Pons (tissue), 1 donor: ENCODE results near the gene RNF11.
A peak's percentile ranks its signal among the peaks of the same experiment; 100 is the strongest.
"Not testable (repeated sequence)": the region's sequence is repeated elsewhere in the genome, so short reads cannot be mapped to it uniquely, and the experiment has no call there.

Experiments used
- DNase-seq: peaks from one replicate; pipeline ENCODE4 v3.0.0-alpha.2; 2016; ENCODE audit warnings: low spot score

Gene RNF11, protein sequence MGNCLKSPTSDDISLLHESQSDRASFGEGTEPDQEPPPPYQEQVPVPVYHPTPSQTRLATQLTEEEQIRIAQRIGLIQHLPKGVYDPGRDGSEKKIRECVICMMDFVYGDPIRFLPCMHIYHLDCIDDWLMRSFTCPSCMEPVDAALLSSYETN

DNA sequence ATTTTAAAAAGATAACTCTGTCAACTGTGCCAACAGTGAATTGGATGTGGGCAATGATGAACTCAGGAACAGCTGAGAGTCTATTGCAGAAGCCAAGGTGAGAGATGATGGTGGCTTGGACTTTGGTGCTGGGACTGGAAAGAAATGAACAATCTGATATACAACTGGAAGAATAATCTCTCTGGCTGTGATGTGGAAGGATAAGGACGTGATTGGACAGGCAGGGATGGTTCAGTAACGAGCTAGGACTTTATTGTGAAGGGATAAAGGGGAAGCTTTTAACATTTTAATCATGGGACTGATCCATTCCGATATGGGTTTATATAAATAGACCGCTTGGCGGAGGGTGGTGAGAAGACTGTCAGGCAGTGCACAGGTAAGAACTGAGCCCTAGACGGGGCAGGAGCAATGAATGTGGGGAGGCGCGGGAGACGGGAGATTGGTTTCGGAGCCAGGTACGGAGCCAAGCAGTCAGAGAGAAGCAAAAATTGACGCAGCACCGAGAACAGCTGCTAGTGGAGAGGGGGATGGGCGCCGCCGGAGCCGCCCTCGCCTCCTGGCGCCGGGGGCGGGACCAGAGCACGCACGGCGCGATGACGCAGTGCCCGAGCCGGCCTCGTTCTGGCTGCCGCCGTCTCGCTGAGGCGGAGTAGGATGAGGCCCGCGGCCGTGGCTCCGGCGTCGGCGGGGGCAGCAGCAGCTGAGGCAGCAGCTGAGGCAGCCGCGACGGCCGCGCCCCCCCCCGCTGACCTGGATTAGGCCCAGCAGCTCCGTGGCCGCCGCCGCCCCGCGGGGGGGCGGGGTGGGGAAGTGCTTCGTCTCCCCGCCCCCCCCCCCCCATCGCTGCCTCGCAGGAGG lies at the start of gene RNF11:
Gene RNF11, plus strand, starts transcription at position 601 of the 858 bp plus-strand sequence. CDS start 484 bp downstream, outside the sequence.
- peak; percentile 90 for DNase-seq

DNA sequence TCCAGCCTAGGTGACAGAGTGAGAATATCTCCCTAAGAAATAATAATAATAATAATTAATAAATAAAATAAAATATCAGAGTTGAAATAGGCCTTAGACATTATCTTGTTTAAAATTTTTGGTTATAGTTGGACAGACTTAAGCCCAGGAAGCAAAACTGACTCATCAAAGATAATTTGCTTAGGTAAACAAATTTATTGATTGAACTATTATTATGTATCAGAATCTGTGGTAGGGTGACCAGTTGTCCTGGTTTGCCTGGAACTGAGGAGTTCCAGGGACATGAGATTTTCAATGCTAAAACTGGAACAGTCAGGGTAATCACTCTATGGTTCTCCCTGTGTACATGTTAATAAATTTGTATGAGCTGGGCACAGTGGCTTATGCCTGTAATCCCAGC lies 47.8 kb upstream of the RNF11 start:
- DNase-seq = no peak

DNA sequence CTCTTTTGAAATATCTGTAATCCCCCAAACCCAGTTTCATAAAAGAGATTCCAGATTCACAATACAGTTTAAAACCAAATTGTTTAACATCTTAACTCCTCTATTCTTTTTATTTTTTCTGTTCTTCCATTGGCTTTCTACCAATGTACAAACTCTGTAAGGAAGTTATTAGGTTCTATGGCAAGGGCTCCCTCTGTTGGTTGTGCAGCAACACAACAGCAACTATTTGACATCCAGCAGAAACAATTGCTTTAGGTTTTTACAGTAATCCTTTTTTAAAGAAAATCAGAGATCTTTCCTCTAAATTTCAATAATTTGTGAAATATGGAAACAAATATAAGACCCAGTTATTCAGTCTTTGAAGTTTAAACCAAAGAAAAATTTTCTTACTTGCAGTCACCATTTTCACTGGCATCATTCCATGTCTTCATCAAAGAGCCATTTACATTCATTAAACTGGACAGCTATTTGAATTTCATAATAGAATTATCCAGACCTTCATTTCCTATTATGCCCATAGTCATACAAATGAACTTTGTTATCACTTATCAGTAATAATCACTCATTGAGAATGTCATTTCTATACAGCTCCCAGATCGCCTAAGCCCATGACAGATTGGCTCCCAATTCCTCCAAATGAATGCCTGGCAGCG lies 46.5 kb upstream of the RNF11 start:
- peak; percentile 73 for DNase-seq

DNA sequence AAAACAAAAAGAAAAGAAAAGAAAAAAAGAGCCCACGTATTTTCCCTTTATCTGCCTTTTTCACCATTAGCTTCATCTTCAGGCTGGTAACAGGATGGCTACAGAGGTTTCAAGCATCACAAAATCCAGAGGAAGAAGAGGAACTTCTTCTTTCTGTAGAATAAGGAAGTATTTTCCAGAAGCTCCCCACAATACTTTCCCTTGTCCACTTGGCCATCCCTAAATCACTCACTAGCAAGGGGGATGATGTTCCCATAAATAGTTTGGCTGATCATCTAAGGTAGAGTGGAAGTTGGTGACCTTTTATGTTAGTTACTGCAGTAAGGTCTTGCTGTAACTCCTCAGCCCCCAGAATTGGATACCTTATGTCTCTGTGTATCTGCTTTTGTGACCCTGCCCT lies 45.1 kb upstream of the RNF11 start:
- peak; percentile 9 for DNase-seq

DNA sequence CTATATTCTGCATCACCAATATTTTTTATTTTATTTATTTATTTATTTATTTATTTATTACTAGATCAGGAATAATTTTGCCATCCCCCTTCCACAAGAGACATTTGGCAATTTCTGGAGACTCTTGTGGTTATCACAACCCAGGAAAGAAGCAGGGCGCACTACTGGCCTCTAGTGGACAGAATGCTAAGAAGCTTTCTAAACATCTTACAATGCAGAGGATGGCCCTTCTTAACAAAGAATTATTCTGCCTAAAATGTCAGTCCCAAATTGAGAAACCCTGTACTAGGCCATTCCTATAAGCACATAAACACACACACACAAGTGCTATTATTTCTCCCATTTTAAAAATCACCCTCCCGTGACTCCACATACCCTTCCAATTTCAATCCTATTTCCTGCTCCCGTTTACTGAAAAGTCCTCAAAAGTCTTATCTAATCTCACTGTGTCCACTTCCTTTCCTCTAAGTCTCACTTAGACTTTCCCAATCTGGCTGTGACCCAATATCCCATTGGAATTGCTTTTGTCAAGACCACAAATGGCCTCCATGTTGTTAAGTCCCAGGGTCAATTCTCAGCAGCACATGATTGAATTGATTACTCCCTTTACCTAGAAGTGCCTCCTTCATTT lies 43.7 kb upstream of the RNF11 start:
- DNase-seq = peak; percentile 72

DNA sequence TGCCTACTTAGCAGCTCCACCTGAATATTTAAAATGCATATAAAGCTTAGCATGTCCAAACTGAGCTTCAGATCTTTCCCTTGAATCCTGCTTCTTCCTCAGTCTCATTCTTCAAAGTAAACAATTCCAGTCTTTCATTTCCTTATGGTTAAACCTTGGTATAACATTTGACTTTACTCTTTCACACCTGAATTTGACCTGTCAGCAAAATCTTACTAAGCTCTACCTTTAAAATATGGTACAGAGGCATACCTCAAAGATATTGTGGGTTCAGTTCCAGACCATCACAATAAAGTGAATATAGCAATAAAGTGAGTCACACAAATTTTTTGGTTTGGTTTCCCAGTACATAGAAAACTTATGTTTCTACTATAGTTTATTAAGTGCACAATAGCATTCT lies 42.5 kb upstream of the RNF11 start:
- DNase-seq = no peak

DNA sequence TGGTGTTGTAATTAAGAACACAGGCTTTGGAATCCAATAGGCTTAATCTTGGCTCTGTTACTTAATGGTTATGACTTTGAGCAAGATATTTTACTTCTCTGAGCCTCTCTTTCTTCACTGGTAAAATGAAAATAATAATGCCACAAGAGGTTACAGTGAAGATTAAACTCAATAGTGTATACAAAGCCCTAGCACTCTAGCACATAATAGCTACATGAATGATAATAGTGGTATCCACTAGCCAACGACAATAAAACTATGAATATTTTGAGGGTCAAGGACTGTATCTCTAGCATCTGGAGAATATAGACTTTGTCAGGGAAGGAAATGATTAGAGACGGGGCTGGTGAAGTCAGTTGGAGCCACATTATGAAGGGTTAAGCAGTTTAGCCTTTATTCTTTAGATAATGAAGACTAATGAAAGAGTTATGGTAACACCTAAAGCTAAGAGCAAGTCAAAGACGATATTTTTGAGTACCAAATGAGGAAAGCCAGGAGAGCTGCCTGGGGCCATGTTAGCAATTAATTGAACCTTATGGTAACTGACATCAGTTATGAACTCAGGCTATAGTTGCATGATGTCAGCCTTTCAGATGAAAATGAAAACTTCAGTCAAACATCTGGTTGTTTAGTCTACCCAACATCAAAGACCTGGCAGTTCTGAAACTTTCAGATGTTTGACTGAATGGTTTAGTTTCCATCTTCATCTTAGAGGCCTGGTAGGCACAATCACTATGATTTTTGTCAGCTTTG lies 32.8 kb upstream of the RNF11 start:
- DNase-seq = no peak

DNA sequence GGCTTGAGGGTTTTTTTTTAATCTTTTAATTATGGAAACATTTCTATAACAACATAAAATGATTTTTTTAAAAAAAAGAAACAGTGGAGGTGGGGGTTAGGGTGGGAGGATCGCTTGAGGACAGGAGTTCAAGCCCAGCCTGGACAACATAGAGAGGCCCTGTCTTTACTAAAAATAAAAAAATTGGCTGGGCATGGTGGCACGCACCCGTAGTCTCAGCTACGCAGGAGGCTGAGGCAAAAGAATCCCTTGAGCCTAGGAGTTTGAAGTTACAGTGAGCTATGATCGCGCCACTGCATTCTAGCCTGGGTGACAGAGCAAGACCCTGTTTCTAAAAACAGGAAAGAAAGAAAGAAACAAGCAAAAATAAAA lies 32.2 kb upstream of the RNF11 start:
- no peak for DNase-seq

DNA sequence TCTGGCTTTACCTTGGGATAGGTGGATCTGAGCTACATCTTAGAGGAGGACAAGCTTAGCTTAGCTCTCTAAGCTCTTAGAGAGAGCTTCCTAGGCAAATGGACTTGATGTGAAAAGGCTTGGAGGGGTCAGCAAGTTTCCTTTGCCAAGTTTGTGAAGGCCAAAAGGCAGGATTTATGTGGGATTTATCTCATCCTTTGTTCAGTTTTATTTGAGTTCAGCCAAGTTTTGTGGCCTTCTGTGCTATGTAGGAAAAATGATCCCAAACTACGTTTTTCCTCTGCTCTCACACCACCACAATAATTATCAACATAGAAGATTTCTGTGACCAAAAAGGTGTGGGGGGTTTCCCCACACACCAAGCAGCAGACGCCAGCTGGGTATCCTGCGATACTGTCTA lies 26.0 kb upstream of the RNF11 start:
- DNase-seq = no peak

DNA sequence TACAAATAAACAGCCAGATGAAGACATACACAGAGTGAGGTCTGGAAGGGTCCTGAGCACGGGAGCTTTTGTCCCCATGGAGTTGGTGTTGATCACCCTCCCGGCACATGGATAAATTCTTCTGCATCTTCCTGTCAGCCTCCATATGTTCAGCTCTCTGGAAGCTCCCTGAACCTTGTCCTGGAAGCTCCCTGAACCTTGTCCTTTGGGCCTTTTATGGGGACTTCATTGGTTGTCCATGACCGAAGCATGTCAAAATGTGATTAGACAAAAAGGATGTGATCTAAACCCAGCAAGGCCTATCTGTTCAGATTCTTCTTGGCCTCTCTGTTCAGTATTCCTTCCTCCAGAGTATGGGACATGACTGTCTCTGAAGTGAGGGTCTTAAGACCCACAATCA lies 25.4 kb upstream of the RNF11 start:
- DNase-seq = no peak

DNA sequence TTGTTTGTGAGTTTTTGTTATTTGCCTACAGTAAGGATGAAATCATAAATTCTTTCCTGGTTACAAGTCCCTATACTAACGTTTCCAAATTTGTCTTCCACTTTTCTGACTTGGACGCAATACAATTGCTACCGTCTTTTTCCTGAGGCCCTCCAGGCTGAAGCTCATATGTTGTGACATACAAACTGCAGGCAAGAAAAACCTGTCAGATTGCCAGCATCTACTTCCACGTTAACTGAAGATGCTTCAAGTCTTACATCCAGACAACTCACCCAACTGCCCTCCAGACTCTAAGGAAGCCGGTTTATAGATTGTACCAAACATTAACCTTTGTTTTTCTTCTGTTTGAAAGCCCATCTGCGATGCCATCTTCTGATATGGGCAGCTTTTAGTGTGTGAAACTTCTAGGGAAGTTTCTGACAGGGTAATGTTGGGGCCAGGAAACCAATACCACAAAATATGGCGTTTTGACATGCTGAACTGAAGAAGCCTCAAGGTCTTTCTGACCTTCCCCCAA lies 21.4 kb upstream of the RNF11 start:
- DNase-seq = no peak

DNA sequence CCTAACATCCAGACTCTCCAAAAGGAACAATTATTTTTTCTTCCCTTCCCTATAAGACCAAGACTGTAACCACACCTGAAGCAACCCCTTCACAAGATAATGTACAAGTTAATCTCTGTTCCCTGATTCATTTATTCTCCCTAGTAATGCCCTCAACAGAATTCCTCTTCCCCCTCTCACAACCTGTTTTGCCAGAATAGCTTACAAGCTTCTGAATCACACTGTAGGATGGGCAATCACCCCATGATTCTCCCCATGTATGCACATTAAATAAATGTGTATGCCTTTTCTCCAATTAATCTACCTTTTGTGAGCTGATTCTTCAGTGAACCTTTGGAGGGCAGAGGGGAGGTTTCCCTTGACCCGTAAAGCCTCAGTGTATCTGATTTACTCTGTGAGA lies 20.9 kb upstream of the RNF11 start:
- DNase-seq = no peak

DNA sequence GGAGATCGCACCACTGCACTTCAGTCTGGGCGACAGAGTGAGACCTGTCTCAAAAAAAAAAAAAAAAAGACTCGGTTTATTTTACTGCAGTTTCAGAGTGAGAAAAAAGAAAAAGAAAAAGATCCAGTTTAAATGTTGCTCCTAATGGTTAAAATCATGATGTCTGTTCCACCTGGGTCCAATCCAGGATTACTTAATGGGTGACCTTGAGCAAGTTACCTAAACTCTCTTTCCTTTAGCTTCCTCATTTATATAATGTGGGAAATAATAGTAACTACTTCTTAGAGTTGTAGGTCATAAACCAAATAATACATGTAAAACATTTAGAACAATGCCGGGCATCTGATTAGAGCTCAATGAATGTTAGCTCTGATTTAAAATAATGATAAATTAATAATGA lies 19.4 kb upstream of the RNF11 start:
- no peak for DNase-seq

DNA sequence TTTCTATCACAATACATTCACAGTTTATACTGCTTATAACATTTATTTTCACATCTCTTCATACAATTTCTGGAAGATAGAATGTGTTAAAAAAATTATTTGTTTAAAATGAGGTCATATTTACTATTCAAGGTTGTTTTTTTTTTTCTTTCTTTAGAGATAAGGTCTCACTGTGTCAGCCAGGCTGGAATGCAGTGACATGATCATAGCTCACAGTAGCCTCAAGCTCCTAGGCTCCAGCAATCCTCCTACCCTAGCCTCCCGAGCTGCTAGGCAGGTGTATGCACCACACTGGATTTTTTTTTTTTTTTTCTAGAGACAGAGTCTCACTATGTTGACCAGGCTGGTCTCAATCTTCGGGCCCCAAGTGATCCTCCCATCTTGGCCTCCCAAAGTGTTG lies 19.0 kb upstream of the RNF11 start:
- no peak for DNase-seq

DNA sequence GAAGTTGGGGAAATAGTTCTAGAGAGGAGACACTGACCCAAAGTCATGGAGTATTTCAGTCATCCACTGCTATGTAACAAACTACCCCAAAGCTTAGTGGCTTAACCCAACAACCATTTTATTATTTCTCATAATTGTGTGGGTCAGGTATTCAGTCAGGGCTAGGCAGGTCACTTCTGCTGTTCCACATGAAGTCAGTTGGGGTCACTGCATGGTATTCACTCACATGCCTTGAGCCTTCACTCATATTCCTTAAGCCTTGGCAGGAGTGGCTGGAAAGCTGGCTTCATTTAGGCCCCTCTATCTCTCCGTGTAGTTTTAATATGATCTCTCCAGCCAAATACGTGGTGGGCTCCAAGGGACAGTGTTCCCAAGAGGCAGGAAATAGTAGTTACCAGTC lies 17.5 kb upstream of the RNF11 start:
- DNase-seq = no peak

DNA sequence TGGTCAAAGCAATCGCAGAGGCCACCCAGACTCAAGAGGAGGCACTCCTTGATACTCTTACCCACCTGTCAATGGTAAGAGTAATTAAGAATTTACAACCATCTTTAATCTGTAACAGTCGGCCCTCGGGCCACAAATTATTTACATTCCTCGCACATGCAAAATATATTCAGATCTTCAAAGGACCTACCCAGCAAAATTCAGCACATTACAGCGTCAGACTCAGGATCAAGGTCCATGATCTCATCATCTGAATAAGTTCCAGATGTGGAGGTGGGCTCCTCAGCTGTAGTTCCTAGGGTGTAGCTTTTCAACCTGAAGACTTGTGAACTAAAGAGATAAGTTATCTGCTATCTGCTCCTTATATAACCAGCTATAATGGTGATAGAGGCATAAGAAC lies 17.1 kb upstream of the RNF11 start:
- no peak for DNase-seq

DNA sequence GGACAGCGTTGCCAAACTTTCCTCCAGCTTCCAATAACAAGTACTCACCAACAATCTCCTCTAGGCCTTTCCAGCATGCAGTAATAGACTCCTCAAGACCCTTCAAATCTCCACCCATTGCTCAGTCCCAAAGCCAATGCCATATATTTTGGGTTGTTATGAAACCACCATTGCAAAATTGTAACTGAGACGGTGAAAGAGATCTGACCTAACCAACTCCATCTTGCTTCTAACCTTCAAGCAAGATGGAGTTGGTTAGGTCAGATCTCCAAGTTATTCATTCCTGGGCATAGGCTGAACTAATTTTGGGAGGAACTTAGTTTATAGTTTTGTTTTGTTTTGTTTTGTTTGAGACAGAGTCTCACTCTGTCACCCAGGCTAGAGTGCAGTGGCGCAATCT lies 14.5 kb upstream of the RNF11 start:
- DNase-seq = not testable (repeated sequence)

DNA sequence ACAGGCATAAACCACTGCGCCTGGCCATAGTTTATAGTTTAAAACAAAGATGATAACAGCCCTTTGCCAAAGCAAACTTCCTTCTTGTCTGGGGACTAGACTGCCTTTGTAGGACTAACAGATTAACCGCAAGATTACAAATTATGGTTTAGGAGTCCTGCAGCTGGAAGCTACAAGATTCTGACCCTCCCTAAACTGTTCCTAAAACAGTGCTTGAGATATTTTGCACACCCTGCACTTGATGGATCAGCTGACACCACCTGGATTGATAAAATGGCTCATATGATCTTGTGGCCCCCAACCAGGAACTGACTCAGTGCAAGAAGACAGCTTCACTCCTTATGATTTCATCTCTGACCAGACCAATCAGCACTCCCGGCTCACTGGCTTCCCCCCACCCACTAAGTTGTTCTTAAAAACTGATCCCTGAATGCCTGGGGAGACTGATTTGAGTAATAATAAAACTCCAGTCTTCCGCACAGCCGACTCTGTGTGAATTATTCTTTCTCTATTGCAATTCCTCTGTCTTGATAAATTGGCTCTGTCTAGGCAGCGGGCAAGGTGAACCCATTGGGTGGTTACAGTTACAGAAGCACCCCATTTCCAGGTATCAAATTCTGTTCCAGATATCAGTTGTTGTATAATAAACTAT lies 13.8 kb upstream of the RNF11 start:
- no peak for DNase-seq

DNA sequence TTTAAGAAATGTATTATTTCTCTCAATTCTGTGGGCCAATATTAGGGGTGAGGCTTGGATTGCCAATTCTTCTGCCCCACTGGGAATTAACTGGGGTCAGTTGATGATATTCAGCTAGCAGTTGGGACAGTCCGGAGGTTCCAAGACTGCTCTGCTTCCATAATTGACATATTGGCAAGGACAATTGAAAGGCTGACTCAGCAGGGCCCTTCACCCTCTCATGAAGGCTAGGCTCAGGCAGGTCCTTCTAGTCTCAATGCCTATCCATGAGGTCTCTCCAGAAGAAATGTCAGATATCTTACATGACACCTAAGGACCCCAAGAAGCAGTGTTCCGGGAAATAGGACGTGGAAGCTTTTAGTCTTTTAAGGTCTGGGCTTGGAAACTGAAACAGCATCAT lies 13.3 kb upstream of the RNF11 start:
- DNase-seq = no peak

DNA sequence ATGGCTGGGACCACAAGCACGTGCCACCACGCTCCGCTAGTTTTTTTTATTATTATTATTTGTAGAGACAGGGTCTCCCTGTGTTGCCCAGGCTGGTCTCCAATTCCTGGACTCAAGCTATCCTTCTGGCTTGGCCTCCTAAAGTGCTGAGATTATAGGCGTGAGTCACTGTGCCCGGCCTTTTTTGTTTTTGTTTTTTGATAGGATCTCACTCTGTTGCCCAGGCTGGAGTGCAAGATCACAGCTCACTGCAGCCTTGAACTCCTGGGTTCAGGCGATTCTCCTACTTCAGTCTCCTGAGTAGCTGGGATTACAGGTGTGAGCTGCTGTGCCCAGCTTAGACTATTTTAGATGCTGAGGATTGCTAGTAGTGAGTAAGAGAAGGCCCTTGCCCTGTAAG lies 11.8 kb upstream of the RNF11 start:
- no peak for DNase-seq

DNA sequence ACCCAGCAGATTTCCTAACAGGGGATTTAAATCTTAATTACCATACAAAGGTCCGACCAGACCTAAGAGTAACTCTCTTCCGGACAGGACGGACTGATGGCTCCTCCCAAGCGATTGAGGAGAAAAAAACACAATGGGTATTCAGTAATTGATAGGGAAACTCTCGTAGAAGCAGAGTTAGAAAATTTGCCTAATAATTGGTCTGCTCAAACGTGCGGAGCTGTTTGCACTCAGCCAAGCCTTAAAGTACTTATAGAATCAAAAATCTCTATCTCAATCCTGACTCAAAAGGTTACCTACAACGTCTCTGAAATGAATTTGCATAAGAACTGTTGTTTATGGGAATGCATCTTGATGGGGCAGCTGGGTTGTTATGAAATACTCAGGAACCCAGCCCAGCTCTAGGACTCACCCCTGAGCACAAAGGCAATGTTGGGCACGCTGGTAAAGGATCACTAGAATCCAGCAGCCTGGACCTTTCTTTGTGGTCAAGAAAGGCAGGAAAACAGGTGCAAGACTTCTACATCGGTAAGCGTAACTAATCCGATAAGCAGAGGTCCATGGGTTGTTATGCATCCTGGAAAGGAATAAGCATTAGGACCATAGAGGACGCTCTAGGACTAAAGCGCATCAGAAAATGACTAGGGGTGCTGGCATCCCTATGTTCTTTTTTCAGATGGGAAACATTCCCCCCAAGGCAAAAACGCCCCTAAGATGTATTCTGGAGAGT lies 8.7 kb upstream of the RNF11 start:
- DNase-seq = not testable (repeated sequence)
